K562 (cell line): ENCODE data around the gene NDUFB10. TPM values are rescaled to one million over a fixed set of nuclear protein-coding genes. Genes with fewer than 3 reads are reported as not detected.

ENCODE experiments used
- ATAC-seq: fragments of 200-7000 bp; cut with Tn5 transposase; 3 replicates; pipeline ENCODE4 v1.9.1; 2020; ENCODE audit warnings: moderate library complexity
- BruUV-seq: library from RNA; stranded (reverse); fragments of 400-500 nt; replicated peaks from 2 replicates; lab custom pipeline; 2021; lab: Mats Ljungman, UMichigan
- CTCF ChIA-PET: fragments of 300-600 bp; formaldehyde crosslinking; extraction: SDS; loops from one replicate; lab custom pipeline; 2021; ENCODE audit warnings: low intra/inter-chr PET ratio; lab: Yijun Ruan, JAX
- POLR2A ChIA-PET: fragments of 300-600, 350-650 bp; sonication (Branson Sonifier 250); formaldehyde crosslinking; extraction: SDS; loops from one replicate; lab custom pipeline; 2021; ENCODE audit warnings: antibody characterized with exemption, inconsistent platforms; lab: Yijun Ruan, JAX
- DNase-seq, 4 experiments: peaks; one replicate each; pipeline versions ENCODE4 v3.0.0 to v3.0.0-alpha.2; 2011 to 2018; ENCODE audit warnings: low spot score in 3 of 4, mixed read lengths in 3 of 4; ENCODE audit errors: extremely low read depth in 1 of 4
- FAIRE-seq: peaks from 2 replicates; lab custom pipeline; 2011; peaks lifted over from hg19 to GRCh38; lab: Jason Lieb, UNC
- H2AFZ ChIP-seq: 2 replicates; pipeline ENCODE4 v1.6.0; 2011; ENCODE audit warnings: low read depth, low read length, control low read depth, inconsistent platforms
- H3K27ac ChIP-seq: fragments of 200-600 bp; 3 replicates; pipeline ENCODE4 v1.8.0; 2011; ENCODE audit warnings: low read depth, mild to moderate bottlenecking, control low read depth, inconsistent platforms, low read length, moderate library complexity, mixed read lengths; ENCODE audit errors: extremely low read depth
- H3K27me3 ChIP-seq, 2 experiments: fragments of 300-600 bp in 1 of 2; 2 replicates in 1 of 2; 3 replicates in 1 of 2; pipeline versions ENCODE4 v1.6.0 to v1.8.0; 2011; ENCODE audit warnings: inconsistent platforms in 2 of 2, low read length in 2 of 2, mild to moderate bottlenecking in 1 of 2, mixed read lengths in 1 of 2, moderate library complexity in 1 of 2; ENCODE audit not compliant: control insufficient read depth in 2 of 2, insufficient read depth in 2 of 2
- H3K36me3 ChIP-seq: fragments of 300-600 bp; 3 replicates; pipeline ENCODE4 v1.8.0; 2011; ENCODE audit warnings: mild to moderate bottlenecking, low read length, inconsistent platforms; ENCODE audit not compliant: control insufficient read depth, insufficient read depth
- H3K4me1 ChIP-seq, 2 experiments: fragments of 200-600 bp in 1 of 2; replicated peaks in 1 of 2; 2 replicates in 1 of 2; 3 replicates in 1 of 2; pipeline versions ENCODE4 v1.5.1 to v1.8.0; 2011; ENCODE audit warnings: inconsistent platforms in 2 of 2, low read length in 2 of 2, mild to moderate bottlenecking in 1 of 2, mixed read lengths in 1 of 2, moderate library complexity in 1 of 2; ENCODE audit not compliant: control insufficient read depth in 2 of 2, insufficient read depth in 2 of 2
- H3K4me2 ChIP-seq: 2 replicates; pipeline ENCODE4 v1.6.1; 2011; ENCODE audit warnings: low read length, control low read depth, inconsistent platforms, mixed read lengths; ENCODE audit not compliant: insufficient read depth
- H3K4me3 ChIP-seq: fragments of 200-600 bp; sonication (generic), shearing (Covaris generic); 2 replicates; pipeline ENCODE4 v1.5.1; 2016; ENCODE audit warnings: control low read depth, inconsistent platforms
- H3K79me2 ChIP-seq: fragments of 200-600 bp; 3 replicates; pipeline ENCODE4 v1.8.0; 2011; ENCODE audit warnings: low read length, inconsistent platforms; ENCODE audit not compliant: control insufficient read depth, insufficient read depth
- H3K9ac ChIP-seq, 2 experiments: 2 replicates each; pipeline versions ENCODE4 v1.6.0 to v1.6.1; 2011; ENCODE audit warnings: low read depth in 2 of 2, low read length in 2 of 2, control low read depth in 1 of 2, inconsistent platforms in 1 of 2, mild to moderate bottlenecking in 1 of 2, mixed read lengths in 1 of 2; ENCODE audit not compliant: insufficient read depth in 1 of 2
- H3K9me1 ChIP-seq: one replicate; pipeline ENCODE4 v1.6.0; 2011; ENCODE audit warnings: inconsistent platforms, mild to moderate bottlenecking, low read length, moderate library complexity; ENCODE audit not compliant: control insufficient read depth, insufficient read depth
- H3K9me3 ChIP-seq: replicated peaks from 2 replicates; pipeline ENCODE4 v1.5.1; 2011; ENCODE audit warnings: low read depth, low read length, inconsistent platforms; ENCODE audit not compliant: control insufficient read depth, insufficient read depth
- H4K20me1 ChIP-seq: replicated peaks from 2 replicates; pipeline ENCODE4 v1.6.1; 2011; ENCODE audit warnings: low read length, inconsistent platforms, mixed read lengths; ENCODE audit not compliant: control insufficient read depth, insufficient read depth
- CREB5 ChIP-seq: fragments of 250-450 bp; sonication (Bioruptor Pico); IDR thresholded peaks from 2 replicates; pipeline ENCODE4 v1.5.0; 2020; ENCODE audit warnings: mild to moderate bottlenecking
- FOXM1 ChIP-seq, 2 experiments: fragments of 450-650 bp in 1 of 2; sonication (generic) in 1 of 2; formaldehyde crosslinking in 1 of 2; IDR thresholded peaks; 2 replicates each; pipeline versions ENCODE4 v1.6.1 to v1.9.0; 2017 to 2022; ENCODE audit warnings: low read depth in 2 of 2, mild to moderate bottlenecking in 2 of 2, missing genetic modification reagents in 1 of 2, moderate library complexity in 1 of 2
- HMGN3 ChIP-seq: IDR thresholded peaks from 2 replicates; pipeline ENCODE4 v1.6.1; 2011; ENCODE audit warnings: borderline replicate concordance, low read depth, mild to moderate bottlenecking, mixed read lengths, low read length; ENCODE audit not compliant: insufficient read length; ENCODE audit errors: extremely low read depth
- IRF9 ChIP-seq: fragments of 450-650 bp; IDR thresholded peaks from 2 replicates; pipeline ENCODE4 v1.6.1; 2016; ENCODE audit warnings: missing biosample characterization, missing genetic modification characterization
- KLF10 ChIP-seq: fragments of 250-450 bp; sonication (Bioruptor Pico); IDR thresholded peaks from 2 replicates; pipeline ENCODE4 v1.6.1; 2021; ENCODE audit warnings: matching md5 sums
- MEF2A ChIP-seq: IDR thresholded peaks from 2 replicates; pipeline ENCODE4 v1.6.1; 2011; ENCODE audit warnings: low read depth, mild to moderate bottlenecking, low read length, moderate library complexity; ENCODE audit not compliant: control insufficient read depth
- MXD1 ChIP-seq: fragments of 250-450 bp; sonication (Bioruptor Pico); IDR thresholded peaks from 2 replicates; pipeline ENCODE4 v1.8.0; 2021; ENCODE audit warnings: borderline replicate concordance, mild to moderate bottlenecking, moderate library complexity; ENCODE audit not compliant: poor library complexity, severe bottlenecking
- NFIC ChIP-seq: fragments of 450-650 bp; IDR thresholded peaks from 2 replicates; pipeline ENCODE4 v1.6.1; 2017; ENCODE audit warnings: mild to moderate bottlenecking, inconsistent platforms
- RBFOX2 ChIP-seq: fragments of 200-400 bp; formaldehyde crosslinking; IDR thresholded peaks from 2 replicates; pipeline ENCODE4 v1.6.1; 2017; ENCODE audit warnings: low read depth, mild to moderate bottlenecking, low read length, moderate library complexity
- RBM34 ChIP-seq: fragments of 200-400 bp; formaldehyde crosslinking; IDR thresholded peaks from 2 replicates; pipeline ENCODE4 v1.6.1; 2018; ENCODE audit warnings: low read length, borderline replicate concordance; ENCODE audit not compliant: insufficient read depth
- RHOXF2B ChIP-seq: fragments of 250-450 bp; sonication (Bioruptor Pico); conservative IDR thresholded peaks from 2 replicates; pipeline ENCODE4 v1.5.1; 2021
- SAFB ChIP-seq: fragments of 200-400 bp; formaldehyde crosslinking; IDR thresholded peaks from 2 replicates; pipeline ENCODE4 v1.6.1; 2017; ENCODE audit warnings: low read depth, low read length, borderline replicate concordance
- ZBTB33 ChIP-seq: sonication (generic); formaldehyde crosslinking; IDR thresholded peaks from 2 replicates; pipeline ENCODE4 v1.8.1; 2023; ENCODE audit warnings: mild to moderate bottlenecking, missing genetic modification reagents
- ZNF584 ChIP-seq: fragments of 200-800 bp; sonication (Bioruptor generic); IDR thresholded peaks from 2 replicates; pipeline ENCODE4 v1.6.1; 2016; ENCODE audit warnings: low read depth, mild to moderate bottlenecking, missing genetic modification characterization, missing compliant biosample characterization
- WGBS: fragments of 100-300 bp; shearing (Covaris generic); methylation state at CpG from one replicate; pipeline ENCODE4 v1.1.6; 2016; ENCODE audit warnings: low coverage, mixed read lengths; ENCODE audit not compliant: insufficient coverage; ENCODE audit errors: missing lambda C conversion rate; 5-methylcytosine and 5-hydroxymethylcytosine counted together
- in situ Hi-C: fragments of 300-500 bp; cut with MboI; formaldehyde crosslinking; loops from 4 replicates; pipeline ENCODE4 v1.15.0; 2018; ENCODE audit warnings: inconsistent platforms, mixed read lengths
- intact Hi-C: fragments of 100-400 bp; cut with micrococcal nuclease; formaldehyde crosslinking; loops from 2 replicates; pipeline ENCODE4 v1.14.2; 2022
- polyA plus RNA-seq, 8 experiments: library from polyadenylated mRNA; depleted of rRNA in 4 of 8; stranded (reverse) in 5 of 8; unstranded in 3 of 8; fragments of >200 nt; fragmentation: Nextera tagmentation in 2 of 8; fragmentation: Illumina TruSeq in 1 of 8; extraction: Ambion mirVana in 2 of 8; extraction: Trizol in 1 of 8; gene quantifications; 2 replicates each; pipeline versions ENCODE4 v1.2.1 to v1.2.3, GENCODE V29; 2011 to 2014; ENCODE audit warnings: inconsistent platforms in 1 of 8, missing spikeins in 1 of 8
- total RNA-seq, 7 experiments: library from RNA; depleted of rRNA in 6 of 7; stranded (reverse); fragments of >200 nt in 6 of 7; fragmentation: Illumina TruSeq in 2 of 7; extraction: Trizol in 2 of 7; gene quantifications; 2 replicates each; pipeline versions ENCODE4 v1.2.1 to v1.2.3, GENCODE V29; 2011 to 2021; ENCODE audit warnings: low replicate concordance in 1 of 7

Gene NDUFB10
- total and polyA plus RNA-seq, 9 of the 15 experiments (the other 6 are each of a cell fraction or from before 2014, with no cell fraction given) = 69.3 to 527 (median 161) TPM

- CTCF ChIA-PET = no interaction called here
- Histone ChIP-seq H2AFZ (no peak overlapping the region), H3K4me1 (peaks cover 0 to 84% of the 10 kb centered on the region in 2 experiments; a peak in 2 of 5 replicates), H4K20me1 (no peaks in the 10 kb centered on the region), H3K4me2 (no peak overlapping the region), H3K9me3 (no peaks in the 10 kb centered on the region), H3K27ac (no peak overlapping the region), H3K9ac (no peak overlapping the region), H3K79me2 (peaks cover 9% of the 10 kb centered on the region; the same call in 2 of the 3 replicates), H3K27me3 (no peaks in the 10 kb centered on the region), H3K36me3 (peaks cover 59% of the 10 kb centered on the region; the same call in 2 of the 3 replicates), H3K4me3 (no peak overlapping the region), H3K9me1 (no peaks in the 10 kb centered on the region)
- intact Hi-C loops = no loop called here
- POLR2A ChIA-PET = interaction anchor here (0.6 to 2.7 kb wide), 4 partner anchors 10 to 35 kb away, joined by 3 to 30 read pairs (median 4); partner anchors contain the start of gene RPS2
- BruUV-seq = no TSS peak
- 96% methylated on average over 17 of the region's 37 CpGs for WGBS
- peak in 1 of 4 experiments; percentile 33 for DNase-seq
- FAIRE-seq = no peak
- no peak for ATAC-seq
- in situ Hi-C loops = no loop called here
- TF ChIP-seq RHOXF2B (CRISPR knock-in tag) = no peak
- TF ChIP-seq KLF10 (CRISPR knock-in tag) = no peak
- TF ChIP-seq IRF9 (tag) = no peak
- no peak for TF ChIP-seq HMGN3
- TF ChIP-seq CREB5 (CRISPR knock-in tag) = no peak
- TF ChIP-seq FOXM1 (IDR thresholded peaks at IDR 0.05; ENCODE audit: low read depth) = no peak
- TF ChIP-seq FOXM1 (CRISPR knock-in tag; IDR thresholded peaks at IDR 0.05; ENCODE audit: low read depth) = no peak
- TF ChIP-seq NFIC = peak; percentile 33; the same call in 1 of the 2 replicates
- TF ChIP-seq ZBTB33 (CRISPR knock-in tag) = peak; percentile 9; the same call in 1 of the 2 replicates
- peak; percentile 13; the same call in 1 of the 2 replicates for TF ChIP-seq RBFOX2
- no peak for TF ChIP-seq RBM34
- TF ChIP-seq SAFB = no peak
- TF ChIP-seq ZNF584 (CRISPR knock-in tag) = no peak
- TF ChIP-seq MEF2A = no peak
- TF ChIP-seq MXD1 = no peak
These were observed 19.3 kb downstream of the NDUFB10 start for GRCh38 chr16:1978476-1979120.
